HepG2 (cell line): ENCODE measurements around the gene RETN. TPM values are rescaled to one million over a fixed set of nuclear protein-coding genes. Genes with fewer than 3 reads are reported as not detected.

Source experiments
- FIP1L1 ChIP-seq: fragments of 200-400 bp; formaldehyde crosslinking; IDR thresholded peaks from 2 replicates; pipeline ENCODE4 v1.6.1; 2018; ENCODE audit warnings: low read depth, mild to moderate bottlenecking, low read length, moderate library complexity, borderline replicate concordance; ENCODE audit not compliant: insufficient read depth
- GTF3A ChIP-seq: sonication (generic); formaldehyde crosslinking; conservative IDR thresholded peaks from 2 replicates; pipeline ENCODE4 v1.4.0; 2020; ENCODE audit warnings: mild to moderate bottlenecking, missing genetic modification reagents
- HCFC1 ChIP-seq: fragments of 150-350 bp; IDR thresholded peaks from 2 replicates; pipeline ENCODE4 v1.6.1; 2014; ENCODE audit warnings: low read depth, low read length
- KIAA2018 ChIP-seq: sonication (generic); formaldehyde crosslinking; IDR thresholded peaks from 2 replicates; pipeline ENCODE4 v1.5.0; 2020; ENCODE audit warnings: mild to moderate bottlenecking, missing genetic modification reagents, borderline replicate concordance
- NCOA5 ChIP-seq: sonication (generic); formaldehyde crosslinking; IDR thresholded peaks from 2 replicates; pipeline ENCODE4 v1.4.0; 2020; ENCODE audit warnings: missing genetic modification reagents
- TARDBP ChIP-seq: sonication (generic); formaldehyde crosslinking; IDR thresholded peaks from 2 replicates; pipeline ENCODE4 v1.8.0; 2022; ENCODE audit warnings: mild to moderate bottlenecking, missing genetic modification reagents
- ZBTB40 ChIP-seq, 2 experiments: fragments of 450-650 bp in 1 of 2; sonication (generic) in 1 of 2; formaldehyde crosslinking in 1 of 2; IDR thresholded peaks; 2 replicates each; pipeline versions ENCODE4 v1.6.1 to v1.8.0; 2016 to 2022; ENCODE audit warnings: antibody characterized with exemption in 1 of 2, mild to moderate bottlenecking in 1 of 2, missing genetic modification reagents in 1 of 2
- ZFP36 ChIP-seq: fragments of 150-350 bp; IDR thresholded peaks from 2 replicates; pipeline ENCODE4 v1.6.1; 2018; ENCODE audit warnings: borderline replicate concordance, low read length, low read depth; ENCODE audit not compliant: partially characterized antibody
- ZFP36L2 ChIP-seq: sonication (generic); formaldehyde crosslinking; IDR thresholded peaks from 2 replicates; pipeline ENCODE4 v1.4.0; 2020; ENCODE audit warnings: missing genetic modification reagents
- polyA plus RNA-seq, 8 experiments: library from polyadenylated mRNA; depleted of rRNA in 3 of 8; stranded (reverse) in 7 of 8; unstranded in 1 of 8; fragments of >200 nt; fragmentation: Illumina TruSeq in 4 of 8; extraction: Trizol in 4 of 8; gene quantifications; 2 replicates each; pipeline versions ENCODE4 v1.2.1 to v1.2.3, GENCODE V29; 2011 to 2016; ENCODE audit warnings: low read depth in 4 of 8, missing spikeins in 1 of 8, mixed read lengths in 1 of 8; ENCODE audit not compliant: insufficient read depth in 1 of 8
- total RNA-seq, 5 experiments: library from RNA; depleted of rRNA; stranded (reverse); fragments of >200 nt; fragmentation: Illumina TruSeq; extraction: Trizol; gene quantifications; 2 replicates each; pipeline ENCODE4 v1.2.3, GENCODE V29; 2016; ENCODE audit warnings: low read depth in 1 of 5

The RETN gene
- total and polyA plus RNA-seq, 2 of the 13 experiments (the other 11 are each of a cell fraction or from before 2014, with no cell fraction given) = not detected

- no peak for TF ChIP-seq KIAA2018 (CRISPR knock-in tag)
- no peak for TF ChIP-seq GTF3A (CRISPR knock-in tag)
- TF ChIP-seq ZFP36L2 (CRISPR knock-in tag) = no peak
- TF ChIP-seq FIP1L1 = no peak
- TF ChIP-seq ZBTB40 (IDR thresholded peaks at IDR 0.05) = no peak
- no peak for TF ChIP-seq ZBTB40 (CRISPR knock-in tag; IDR thresholded peaks at IDR 0.05)
- no peak for TF ChIP-seq TARDBP
- no peak for TF ChIP-seq NCOA5 (CRISPR knock-in tag)
- TF ChIP-seq HCFC1 = no peak
- TF ChIP-seq ZFP36 = no peak
Measured at GRCh38 chr19:7699003-7699402, 30.2 kb downstream of the RETN start (continued).
